ENCODE data around the gene HOXC5. TPM values are rescaled to one million over a fixed set of nuclear protein-coding genes. Genes with fewer than 3 reads are reported as not detected.

Gene HOXC5
- total and polyA plus RNA-seq, 2 donors (not counting 1 experiment from before 2014, with no cell fraction given) = not detected

- intact Hi-C loops (cut with micrococcal nuclease) = no loop called here
- Mint-ChIP-seq H3K9me3 (ENCODE audit: insufficient read depth) (no peaks in the 10 kb centered on the region), H3K4me1 (peaks cover 8% of the 10 kb centered on the region), H3K4me3 (no peak overlapping the region), H3K27me3 (peaks cover 60% of the 10 kb centered on the region), H3K27ac (no peak overlapping the region)
- ChIA-PET CTCF (interaction anchor here (0.7 to 0.9 kb wide), 3 partner anchors 14 to 148 kb away, joined by 3 read pairs; no protein-coding TSS in a partner anchor), POLR2A (no interaction called here)
- no peaks in the 10 kb centered on the region for H4K20me1 ChIP-seq (ENCODE audit: control insufficient read depth, insufficient read depth, low read length, poor library complexity, severe bottlenecking)
- H3K4me2 ChIP-seq (replicated peaks; ENCODE audit: low read depth, low read length, poor library complexity, severe bottlenecking) = no peak overlapping the region
- ATAC-seq (ENCODE audit: low read depth) (no peak), DNase-seq (no peak)
- TF ChIP-seq, protein P1, sequence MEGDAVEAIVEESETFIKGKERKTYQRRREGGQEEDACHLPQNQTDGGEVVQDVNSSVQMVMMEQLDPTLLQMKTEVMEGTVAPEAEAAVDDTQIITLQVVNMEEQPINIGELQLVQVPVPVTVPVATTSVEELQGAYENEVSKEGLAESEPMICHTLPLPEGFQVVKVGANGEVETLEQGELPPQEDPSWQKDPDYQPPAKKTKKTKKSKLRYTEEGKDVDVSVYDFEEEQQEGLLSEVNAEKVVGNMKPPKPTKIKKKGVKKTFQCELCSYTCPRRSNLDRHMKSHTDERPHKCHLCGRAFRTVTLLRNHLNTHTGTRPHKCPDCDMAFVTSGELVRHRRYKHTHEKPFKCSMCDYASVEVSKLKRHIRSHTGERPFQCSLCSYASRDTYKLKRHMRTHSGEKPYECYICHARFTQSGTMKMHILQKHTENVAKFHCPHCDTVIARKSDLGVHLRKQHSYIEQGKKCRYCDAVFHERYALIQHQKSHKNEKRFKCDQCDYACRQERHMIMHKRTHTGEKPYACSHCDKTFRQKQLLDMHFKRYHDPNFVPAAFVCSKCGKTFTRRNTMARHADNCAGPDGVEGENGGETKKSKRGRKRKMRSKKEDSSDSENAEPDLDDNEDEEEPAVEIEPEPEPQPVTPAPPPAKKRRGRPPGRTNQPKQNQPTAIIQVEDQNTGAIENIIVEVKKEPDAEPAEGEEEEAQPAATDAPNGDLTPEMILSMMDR (IDR thresholded peaks at IDR 0.05) = no peak
- no peak for TF ChIP-seq EZH2 (IDR thresholded peaks at IDR 0.05; ENCODE audit: borderline replicate concordance, insufficient read depth, low read depth, low read length, poor library complexity, severe bottlenecking)
- H3K27me3 ChIP-seq (replicated peaks in 1 of 4; ENCODE audit: control extremely low read depth in 1 of 4, control insufficient read depth in 3 of 4, insufficient read depth in 4 of 4, low read length in 3 of 4) = peaks cover 0 to 44% (median 24%) of the 10 kb centered on the region in 4 experiments
- H3K4me3 ChIP-seq (ENCODE audit: control extremely low read depth in 1 of 5, extremely low read depth in 1 of 5, insufficient read depth in 1 of 5, low read depth in 2 of 5, low read length in 4 of 5) = no peak overlapping the region
- H3K9ac ChIP-seq (ENCODE audit: low read length) = no peak overlapping the region
- H3K79me2 ChIP-seq (ENCODE audit: control insufficient read depth, insufficient read depth, low read length) = no peaks in the 10 kb centered on the region
- no peaks in the 10 kb centered on the region for H3K36me3 ChIP-seq (replicated peaks in 1 of 2; ENCODE audit: control extremely low read depth in 1 of 2, control insufficient read depth in 1 of 2, extremely low read depth in 1 of 2, insufficient read depth in 2 of 2, low read length in 1 of 2)
- peaks cover 0 to 3% (median 0%) of the 10 kb centered on the region in 3 donors for H3K9me3 ChIP-seq (ENCODE audit: control extremely low read depth in 1 of 3, control insufficient read depth in 2 of 3, insufficient read depth in 1 of 3, low read length in 2 of 3)
- H2AFZ ChIP-seq (ENCODE audit: insufficient read depth, low read depth, low read length, poor library complexity, severe bottlenecking) = no peak overlapping the region
- 66% methylated on average over 4 of the region's 7 CpGs for WGBS (ENCODE audit: insufficient coverage)
- peaks cover 3% of the 10 kb centered on the region in 2 donors for H3K4me1 ChIP-seq (ENCODE audit: control insufficient read depth in 2 of 2, insufficient read depth in 2 of 2, low read length in 2 of 2)
- no peak overlapping the region for H3K27ac ChIP-seq (ENCODE audit: low read length in 2 of 2)
These were observed 26.8 kb downstream of the HOXC5 start for GRCh38 chr12:54059668-54060067.

- H3K27ac Mint-ChIP-seq = no peak overlapping the region
- H2AFZ ChIP-seq (ENCODE audit: insufficient read depth, low read depth, low read length, poor library complexity, severe bottlenecking) = no peak overlapping the region
- no peak overlapping the region for H3K27ac ChIP-seq (ENCODE audit: low read length in 2 of 2)
- H3K27me3 Mint-ChIP-seq = peaks cover 58% of the 10 kb centered on the region
- no peaks in the 10 kb centered on the region for H4K20me1 ChIP-seq (ENCODE audit: control insufficient read depth, insufficient read depth, low read length, poor library complexity, severe bottlenecking)
- no peak overlapping the region for H3K4me3 Mint-ChIP-seq
- ChIA-PET POLR2A (no interaction called here), CTCF (interaction anchor here (0.9 to 1.9 kb wide), 2 partner anchors 10 to 148 kb away, joined by 3 to 4 read pairs; no protein-coding TSS in a partner anchor)
- peaks cover 5% of the 10 kb centered on the region for H3K4me1 Mint-ChIP-seq
- ATAC-seq (ENCODE audit: low read depth) (no peak), DNase-seq (no peak)
- no peaks in the 10 kb centered on the region for H3K4me1 ChIP-seq (ENCODE audit: control insufficient read depth in 2 of 2, insufficient read depth in 2 of 2, low read length in 2 of 2)
- no peaks in the 10 kb centered on the region for H3K36me3 ChIP-seq (replicated peaks in 1 of 2; ENCODE audit: control extremely low read depth in 1 of 2, control insufficient read depth in 1 of 2, extremely low read depth in 1 of 2, insufficient read depth in 2 of 2, low read length in 1 of 2)
- no peaks in the 10 kb centered on the region for H3K79me2 ChIP-seq (ENCODE audit: control insufficient read depth, insufficient read depth, low read length)
- TF ChIP-seq, protein P1 (IDR thresholded peaks at IDR 0.05) = no peak
- no peak for TF ChIP-seq EZH2 (IDR thresholded peaks at IDR 0.05; ENCODE audit: borderline replicate concordance, insufficient read depth, low read depth, low read length, poor library complexity, severe bottlenecking)
- peaks cover 0 to 3% (median 0%) of the 10 kb centered on the region in 3 donors for H3K9me3 ChIP-seq (ENCODE audit: control extremely low read depth in 1 of 3, control insufficient read depth in 2 of 3, insufficient read depth in 1 of 3, low read length in 2 of 3)
- no peak overlapping the region for H3K4me3 ChIP-seq (ENCODE audit: control extremely low read depth in 1 of 5, extremely low read depth in 1 of 5, insufficient read depth in 1 of 5, low read depth in 2 of 5, low read length in 4 of 5)
- H3K9me3 Mint-ChIP-seq (ENCODE audit: insufficient read depth) = no peaks in the 10 kb centered on the region
- intact Hi-C loops (cut with micrococcal nuclease) = no loop called here
- WGBS (ENCODE audit: insufficient coverage) = 41% methylated on average over 30 of the region's 38 CpGs
- no peak overlapping the region for H3K4me2 ChIP-seq (replicated peaks; ENCODE audit: low read depth, low read length, poor library complexity, severe bottlenecking)
- H3K27me3 ChIP-seq (replicated peaks in 1 of 4; ENCODE audit: control extremely low read depth in 1 of 4, control insufficient read depth in 3 of 4, insufficient read depth in 4 of 4, low read length in 3 of 4) = peaks cover 0 to 42% (median 23%) of the 10 kb centered on the region in 4 experiments
- H3K9ac ChIP-seq (ENCODE audit: low read length) = no peak overlapping the region
These were observed 27.5 kb downstream of the HOXC5 start for GRCh38 chr12:54060174-54060974.
